ENCODE results near the gene TP53TG3D.
"Not testable (repeated sequence)": the region's sequence is repeated elsewhere in the genome, so short reads cannot be mapped to it uniquely, and the experiment has no call there.

DNA sequence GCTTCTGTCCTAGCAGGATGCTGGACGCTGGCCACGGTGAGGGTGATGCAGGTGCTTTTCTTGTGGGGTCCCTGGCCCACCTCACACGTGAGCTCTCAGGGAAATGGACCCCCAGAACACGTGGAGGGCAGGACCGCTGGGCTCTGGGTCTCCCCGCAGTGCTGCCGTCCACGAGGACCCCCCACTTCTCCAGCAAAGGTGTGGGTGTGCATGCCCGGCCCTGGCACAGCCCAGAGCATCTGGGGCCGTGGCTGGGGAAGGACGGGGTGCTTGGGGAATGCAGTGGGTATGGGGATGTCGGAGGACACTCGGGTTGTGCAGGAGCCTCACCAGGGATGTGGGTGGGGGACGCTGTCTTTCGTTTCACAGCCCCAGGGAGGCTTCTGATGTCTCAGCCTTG is 34.7 kb downstream of the TP53TG3D start:
- TF ChIP-seq, protein P1, sequence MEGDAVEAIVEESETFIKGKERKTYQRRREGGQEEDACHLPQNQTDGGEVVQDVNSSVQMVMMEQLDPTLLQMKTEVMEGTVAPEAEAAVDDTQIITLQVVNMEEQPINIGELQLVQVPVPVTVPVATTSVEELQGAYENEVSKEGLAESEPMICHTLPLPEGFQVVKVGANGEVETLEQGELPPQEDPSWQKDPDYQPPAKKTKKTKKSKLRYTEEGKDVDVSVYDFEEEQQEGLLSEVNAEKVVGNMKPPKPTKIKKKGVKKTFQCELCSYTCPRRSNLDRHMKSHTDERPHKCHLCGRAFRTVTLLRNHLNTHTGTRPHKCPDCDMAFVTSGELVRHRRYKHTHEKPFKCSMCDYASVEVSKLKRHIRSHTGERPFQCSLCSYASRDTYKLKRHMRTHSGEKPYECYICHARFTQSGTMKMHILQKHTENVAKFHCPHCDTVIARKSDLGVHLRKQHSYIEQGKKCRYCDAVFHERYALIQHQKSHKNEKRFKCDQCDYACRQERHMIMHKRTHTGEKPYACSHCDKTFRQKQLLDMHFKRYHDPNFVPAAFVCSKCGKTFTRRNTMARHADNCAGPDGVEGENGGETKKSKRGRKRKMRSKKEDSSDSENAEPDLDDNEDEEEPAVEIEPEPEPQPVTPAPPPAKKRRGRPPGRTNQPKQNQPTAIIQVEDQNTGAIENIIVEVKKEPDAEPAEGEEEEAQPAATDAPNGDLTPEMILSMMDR (IDR thresholded peaks at IDR 0.05; ENCODE audit: extremely low read depth in 1 of 2, insufficient read depth in 1 of 2, low read depth in 1 of 2, low read length in 2 of 2) = not testable (repeated sequence)
- TF ChIP-seq, protein P2, sequence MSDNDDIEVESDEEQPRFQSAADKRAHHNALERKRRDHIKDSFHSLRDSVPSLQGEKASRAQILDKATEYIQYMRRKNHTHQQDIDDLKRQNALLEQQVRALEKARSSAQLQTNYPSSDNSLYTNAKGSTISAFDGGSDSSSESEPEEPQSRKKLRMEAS (IDR thresholded peaks at IDR 0.05; ENCODE audit: insufficient read depth, insufficient read length) = not testable (repeated sequence)
